Measurements from ENCODE around the gene PLA2R1. TPM values are rescaled to one million over a fixed set of nuclear protein-coding genes. Genes with fewer than 3 reads are reported as not detected.

PLA2R1 gene
- total and polyA plus RNA-seq, 10 of the 15 experiments (the other 5 are each of a cell fraction or from before 2014, with no cell fraction given), result 0.01 to 0.05 (median 0.02) TPM; not detected in 6

GRCh38 chr2:159910951-159911350 is 151.5 kb downstream of the PLA2R1 start:
- no peaks in the 10 kb centered on the region for H3K27me3 ChIP-seq (replicated peaks in 1 of 2; ENCODE audit: control insufficient read depth in 2 of 2, insufficient read depth in 2 of 2, low read length in 1 of 2)
- in situ Hi-C loops (cut with MboI) (no loop called here), intact Hi-C loops (cut with micrococcal nuclease; ENCODE audit: unreplicated experiment) (no loop called here)
- H3K9me3 ChIP-seq (replicated peaks; ENCODE audit: control insufficient read depth, insufficient read depth, low read length), result no peaks in the 10 kb centered on the region
- ChIA-PET SMC1A (ENCODE audit: uncharacterized antibody, unreplicated experiment) (interaction anchor here (0.5 to 51.7 kb wide), 3 partner anchors 8 to 275 kb away, joined by 3 to 1536 read pairs (median 1536); partner anchors contain the start of gene LY75), CTCF (interaction anchor here (1.2 to 22.7 kb wide), 2 partner anchors 13 to 19 kb away, joined by 3 to 335 read pairs; no protein-coding TSS in a partner anchor), POLR2A (interaction anchor here (0.6 to 46.2 kb wide), 3 partner anchors 7 to 461 kb away, joined by 3 to 840 read pairs (median 840); partner anchors contain the start of gene LY75), RAD21 (ENCODE audit: unreplicated experiment) (interaction anchor here (1.4 to 5.5 kb wide), 2 partner anchors 10 to 11 kb away, joined by 6 to 32 read pairs; no protein-coding TSS in a partner anchor)
- no peak overlapping the region for H3K9ac ChIP-seq (ENCODE audit: control insufficient read depth, insufficient read depth, low read length)
- no peak overlapping the region for H2AFZ ChIP-seq (ENCODE audit: control insufficient read depth, low read depth, low read length)
- WGBS (ENCODE audit: insufficient coverage, insufficient replicate concordance, low lambda C conversion rate, missing lambda C conversion rate), result 46% methylated on average over 2 of the region's 2 CpGs
- H3K27ac ChIP-seq (ENCODE audit: control insufficient read depth, insufficient read depth), result no peak overlapping the region
- FAIRE-seq (no peak), DNase-seq (ENCODE audit: low read depth, low spot score) (no peak), ATAC-seq (no peak)
- no peaks in the 10 kb centered on the region for H3K36me3 ChIP-seq (ENCODE audit: control insufficient read depth in 2 of 2, insufficient read depth in 2 of 2, low read length in 1 of 2)
- no TSS peak for BruUV-seq (replicated peaks)
- no peaks in the 10 kb centered on the region for H3K4me1 ChIP-seq (ENCODE audit: control insufficient read depth, insufficient read depth, low read length)
- no peak overlapping the region for H3K4me3 ChIP-seq
- H3K4me2 ChIP-seq (ENCODE audit: control insufficient read depth, insufficient read depth), result no peak overlapping the region
- no peaks in the 10 kb centered on the region for H4K20me1 ChIP-seq (ENCODE audit: control insufficient read depth, insufficient read depth)
- no peaks in the 10 kb centered on the region for H3K79me2 ChIP-seq (ENCODE audit: control insufficient read depth, insufficient read depth, low read length)
- TF ChIP-seq SMAD1 (IDR thresholded peaks at IDR 0.05; ENCODE audit: low read depth, partially characterized antibody) (no peak), ZNF687 (IDR thresholded peaks at IDR 0.05) (no peak), MEF2A (IDR thresholded peaks at IDR 0.05; ENCODE audit: insufficient read depth, low read depth, low read length) (no peak), TCF3 (IDR thresholded peaks at IDR 0.05; ENCODE audit: borderline replicate concordance, insufficient read depth, low read depth, low read length) (no peak), EZH2 (IDR thresholded peaks at IDR 0.05; ENCODE audit: borderline replicate concordance, control insufficient read depth, low read depth, low read length) (no peak), FOS (IDR thresholded peaks at IDR 0.05; ENCODE audit: borderline replicate concordance, extremely low read depth, insufficient read length) (no peak), ESRRA (IDR thresholded peaks at IDR 0.05; ENCODE audit: low read length) (no peak), BHLHE40 (IDR thresholded peaks at IDR 0.05; ENCODE audit: borderline replicate concordance in 1 of 2, low read depth in 2 of 2, low read length in 1 of 2) (no peak), CEBPB (IDR thresholded peaks at IDR 0.05; ENCODE audit: borderline replicate concordance in 1 of 2, low read depth in 2 of 2, low read length in 2 of 2) (no peak), USF2 (IDR thresholded peaks at IDR 0.05; ENCODE audit: borderline replicate concordance, low read depth, low read length) (no peak), MAX (IDR thresholded peaks at IDR 0.05; ENCODE audit: low read depth, low read length) (no peak), RFX5 (IDR thresholded peaks at IDR 0.05; ENCODE audit: low read depth, low read length) (no peak), TBL1XR1 (IDR thresholded peaks at IDR 0.05; ENCODE audit: low read depth, low read length) (no peak), ZNF622 (IDR thresholded peaks at IDR 0.05) (no peak)
- TF ChIP-seq, protein P1, sequence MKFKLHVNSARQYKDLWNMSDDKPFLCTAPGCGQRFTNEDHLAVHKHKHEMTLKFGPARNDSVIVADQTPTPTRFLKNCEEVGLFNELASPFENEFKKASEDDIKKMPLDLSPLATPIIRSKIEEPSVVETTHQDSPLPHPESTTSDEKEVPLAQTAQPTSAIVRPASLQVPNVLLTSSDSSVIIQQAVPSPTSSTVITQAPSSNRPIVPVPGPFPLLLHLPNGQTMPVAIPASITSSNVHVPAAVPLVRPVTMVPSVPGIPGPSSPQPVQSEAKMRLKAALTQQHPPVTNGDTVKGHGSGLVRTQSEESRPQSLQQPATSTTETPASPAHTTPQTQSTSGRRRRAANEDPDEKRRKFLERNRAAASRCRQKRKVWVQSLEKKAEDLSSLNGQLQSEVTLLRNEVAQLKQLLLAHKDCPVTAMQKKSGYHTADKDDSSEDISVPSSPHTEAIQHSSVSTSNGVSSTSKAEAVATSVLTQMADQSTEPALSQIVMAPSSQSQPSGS (IDR thresholded peaks at IDR 0.05; ENCODE audit: low read length), result no peak
- TF ChIP-seq, protein P2, sequence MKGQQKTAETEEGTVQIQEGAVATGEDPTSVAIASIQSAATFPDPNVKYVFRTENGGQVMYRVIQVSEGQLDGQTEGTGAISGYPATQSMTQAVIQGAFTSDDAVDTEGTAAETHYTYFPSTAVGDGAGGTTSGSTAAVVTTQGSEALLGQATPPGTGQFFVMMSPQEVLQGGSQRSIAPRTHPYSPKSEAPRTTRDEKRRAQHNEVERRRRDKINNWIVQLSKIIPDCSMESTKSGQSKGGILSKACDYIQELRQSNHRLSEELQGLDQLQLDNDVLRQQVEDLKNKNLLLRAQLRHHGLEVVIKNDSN (IDR thresholded peaks at IDR 0.05; ENCODE audit: borderline replicate concordance, extremely low read length, insufficient read depth, low read depth, low read length), result no peak
